GM19452 (cell line): ENCODE results near the gene ABCA4.

Experiments used
- ATAC-seq: cut with Tn5 transposase; IDR thresholded peaks from one replicate; pipeline ENCODE4 v1.9.1; 2021; ENCODE audit not compliant: unreplicated experiment

Gene ABCA4

GRCh38 chr1:94055459-94056122, 65.4 kb downstream of the ABCA4 start:
- no peak for ATAC-seq

GRCh38 chr1:94050675-94051074, 70.3 kb downstream of the ABCA4 start:
- ATAC-seq: no peak

GRCh38 chr1:94050254-94050653, 70.7 kb downstream of the ABCA4 start:
- ATAC-seq: no peak

GRCh38 chr1:94049791-94050190, 71.2 kb downstream of the ABCA4 start:
- ATAC-seq: no peak

- ATAC-seq: no peak
Observed at GRCh38 chr1:94048413-94049164, 72.4 kb downstream of the ABCA4 start.

- no peak for ATAC-seq
Observed at GRCh38 chr1:94047949-94048348, 73.0 kb downstream of the ABCA4 start.

- no peak for ATAC-seq
Observed at GRCh38 chr1:94045465-94046056, 75.4 kb downstream of the ABCA4 start.

- no peak for ATAC-seq
Observed at GRCh38 chr1:94044891-94045290, 76.1 kb downstream of the ABCA4 start.

GRCh38 chr1:94044290-94044790, 76.6 kb downstream of the ABCA4 start:
- ATAC-seq: no peak

- no peak for ATAC-seq
Observed at GRCh38 chr1:94043738-94044289, 77.1 kb downstream of the ABCA4 start.

- ATAC-seq: no peak
Observed at GRCh38 chr1:94042388-94042787, 78.6 kb downstream of the ABCA4 start.

GRCh38 chr1:94039871-94040569, 80.9 kb downstream of the ABCA4 start:
- ATAC-seq: no peak

GRCh38 chr1:94039514-94039870, 81.5 kb downstream of the ABCA4 start:
- no peak for ATAC-seq

GRCh38 chr1:94038511-94038910, 82.4 kb downstream of the ABCA4 start:
- no peak for ATAC-seq

- ATAC-seq: no peak
Observed at GRCh38 chr1:94037392-94038229, 83.3 kb downstream of the ABCA4 start.

GRCh38 chr1:94036730-94037129, 84.2 kb downstream of the ABCA4 start:
- no peak for ATAC-seq

- ATAC-seq: no peak
Observed at GRCh38 chr1:94033849-94034248, 87.1 kb downstream of the ABCA4 start.

GRCh38 chr1:94032637-94033036, 88.3 kb downstream of the ABCA4 start:
- no peak for ATAC-seq

GRCh38 chr1:94031591-94031990, 89.4 kb downstream of the ABCA4 start:
- no peak for ATAC-seq

GRCh38 chr1:94031154-94031553, 89.8 kb downstream of the ABCA4 start:
- no peak for ATAC-seq
